HFFc6 (cell line): ENCODE data around the gene EEFSEC. TPM values are rescaled to one million over a fixed set of nuclear protein-coding genes. Genes with fewer than 3 reads are reported as not detected.

Experiments
- DNase-seq: peaks from one replicate; pipeline ENCODE4 v3.0.0-alpha.2; 2018
- H3K27ac Mint-ChIP-seq: 2 replicates; pipeline ENCODE4 v1.8.0; 2020; ENCODE audit warnings: mild to moderate bottlenecking, mixed read lengths
- H3K27me3 Mint-ChIP-seq: 2 replicates; pipeline ENCODE4 v1.8.0; 2021; ENCODE audit warnings: mild to moderate bottlenecking, moderate library complexity, mixed read lengths; ENCODE audit not compliant: insufficient read depth
- H3K36me3 Mint-ChIP-seq: 2 replicates; pipeline ENCODE4 v1.8.0; 2021; ENCODE audit warnings: low read depth, mixed read lengths
- H3K4me1 Mint-ChIP-seq: 2 replicates; pipeline ENCODE4 v1.8.0; 2020; ENCODE audit warnings: low read depth, mixed read lengths
- H3K4me3 Mint-ChIP-seq: 2 replicates; pipeline ENCODE4 v1.8.0; 2020; ENCODE audit warnings: mild to moderate bottlenecking, moderate library complexity, mixed read lengths
- H3K9me3 Mint-ChIP-seq: 2 replicates; pipeline ENCODE4 v1.8.0; 2020; ENCODE audit warnings: mild to moderate bottlenecking, mixed read lengths
- CTCF ChIP-seq: fragments of 200-600 bp; sonication (generic); IDR thresholded peaks from 2 replicates; pipeline ENCODE4 v1.5.0; 2021; ENCODE audit warnings: antibody characterized with exemption, mild to moderate bottlenecking
- total RNA-seq, 6 experiments: library from RNA; stranded (reverse); fragmentation: NEBNext Ultra II Directional; extraction: Animal tissue kit (Norgen Biotek cat#: 25700); gene quantifications; 2 replicates in 1 of 6; 3 replicates in 5 of 6; pipeline ENCODE4 v1.2.3, GENCODE V29; 2021

EEFSEC gene
- total RNA-seq, 6 experiments from 2014 or later: 8.2 to 11.6 (median 11.0) TPM

- DNase-seq: no peak
- Mint-ChIP-seq H3K27me3 (peaks cover 28% of the 10 kb centered on the region), H3K4me3 (no peak overlapping the region), H3K4me1 (peaks cover 19% of the 10 kb centered on the region), H3K36me3 (no peaks in the 10 kb centered on the region), H3K9me3 (no peaks in the 10 kb centered on the region), H3K27ac (no peak overlapping the region)
- no peak for TF ChIP-seq CTCF
Observed at GRCh38 chr3:128427872-128428822, 274.9 kb downstream of the EEFSEC start.

GRCh38 chr3:128429275-128429674 is 276.0 kb downstream of the EEFSEC start:
- Mint-ChIP-seq H3K27me3 (peaks cover 25% of the 10 kb centered on the region), H3K4me3 (no peak overlapping the region), H3K36me3 (no peaks in the 10 kb centered on the region), H3K27ac (no peak overlapping the region), H3K4me1 (peaks cover 25% of the 10 kb centered on the region), H3K9me3 (no peaks in the 10 kb centered on the region)
- DNase-seq: no peak
- no peak for TF ChIP-seq CTCF

- Mint-ChIP-seq H3K4me1 (peaks cover 21% of the 10 kb centered on the region), H3K9me3 (no peaks in the 10 kb centered on the region), H3K4me3 (no peak overlapping the region), H3K27ac (no peak overlapping the region), H3K27me3 (peaks cover 25% of the 10 kb centered on the region), H3K36me3 (no peaks in the 10 kb centered on the region)
- DNase-seq: no peak
- no peak for TF ChIP-seq CTCF
Observed at GRCh38 chr3:128429751-128430150, 276.5 kb downstream of the EEFSEC start.

GRCh38 chr3:128430301-128430700 is 277.0 kb downstream of the EEFSEC start:
- TF ChIP-seq CTCF: no peak
- Mint-ChIP-seq H3K4me3 (no peak overlapping the region), H3K27ac (no peak overlapping the region), H3K4me1 (peaks cover 20% of the 10 kb centered on the region), H3K36me3 (no peaks in the 10 kb centered on the region), H3K9me3 (no peaks in the 10 kb centered on the region), H3K27me3 (peaks cover 24% of the 10 kb centered on the region)
- DNase-seq: no peak

- Mint-ChIP-seq H3K4me1 (peaks cover 21% of the 10 kb centered on the region), H3K9me3 (no peaks in the 10 kb centered on the region), H3K36me3 (no peaks in the 10 kb centered on the region), H3K4me3 (no peak overlapping the region), H3K27me3 (peaks cover 24% of the 10 kb centered on the region), H3K27ac (no peak overlapping the region)
- no peak for DNase-seq
- TF ChIP-seq CTCF: no peak
Observed at GRCh38 chr3:128430731-128431130, 277.4 kb downstream of the EEFSEC start.
